K562 (cell line): ENCODE data around the gene B3GAT1. TPM values are rescaled to one million over a fixed set of nuclear protein-coding genes. Genes with fewer than 3 reads are reported as not detected.

ENCODE experiments used
- ATAC-seq: fragments of 200-7000 bp; cut with Tn5 transposase; 3 replicates; pipeline ENCODE4 v1.9.1; 2020; ENCODE audit warnings: moderate library complexity
- BruUV-seq: library from RNA; stranded (reverse); fragments of 400-500 nt; replicated peaks from 2 replicates; lab custom pipeline; 2021; lab: Mats Ljungman, UMichigan
- CTCF ChIA-PET: fragments of 300-600 bp; formaldehyde crosslinking; extraction: SDS; loops from one replicate; lab custom pipeline; 2021; ENCODE audit warnings: low intra/inter-chr PET ratio; lab: Yijun Ruan, JAX
- POLR2A ChIA-PET: fragments of 300-600, 350-650 bp; sonication (Branson Sonifier 250); formaldehyde crosslinking; extraction: SDS; loops from one replicate; lab custom pipeline; 2021; ENCODE audit warnings: antibody characterized with exemption, inconsistent platforms; lab: Yijun Ruan, JAX
- DNase-seq, 4 experiments: peaks; one replicate each; pipeline versions ENCODE4 v3.0.0 to v3.0.0-alpha.2; 2011 to 2018; ENCODE audit warnings: low spot score in 3 of 4, mixed read lengths in 3 of 4; ENCODE audit errors: extremely low read depth in 1 of 4
- FAIRE-seq: peaks from 2 replicates; lab custom pipeline; 2011; peaks lifted over from hg19 to GRCh38; lab: Jason Lieb, UNC
- H2AFZ ChIP-seq: 2 replicates; pipeline ENCODE4 v1.6.0; 2011; ENCODE audit warnings: low read depth, low read length, control low read depth, inconsistent platforms
- H3K27ac ChIP-seq: fragments of 200-600 bp; 3 replicates; pipeline ENCODE4 v1.8.0; 2011; ENCODE audit warnings: low read depth, mild to moderate bottlenecking, control low read depth, inconsistent platforms, low read length, moderate library complexity, mixed read lengths; ENCODE audit errors: extremely low read depth
- H3K27me3 ChIP-seq, 2 experiments: fragments of 300-600 bp in 1 of 2; 2 replicates in 1 of 2; 3 replicates in 1 of 2; pipeline versions ENCODE4 v1.6.0 to v1.8.0; 2011; ENCODE audit warnings: inconsistent platforms in 2 of 2, low read length in 2 of 2, mild to moderate bottlenecking in 1 of 2, mixed read lengths in 1 of 2, moderate library complexity in 1 of 2; ENCODE audit not compliant: control insufficient read depth in 2 of 2, insufficient read depth in 2 of 2
- H3K36me3 ChIP-seq: fragments of 300-600 bp; 3 replicates; pipeline ENCODE4 v1.8.0; 2011; ENCODE audit warnings: mild to moderate bottlenecking, low read length, inconsistent platforms; ENCODE audit not compliant: control insufficient read depth, insufficient read depth
- H3K4me1 ChIP-seq, 2 experiments: fragments of 200-600 bp in 1 of 2; replicated peaks in 1 of 2; 2 replicates in 1 of 2; 3 replicates in 1 of 2; pipeline versions ENCODE4 v1.5.1 to v1.8.0; 2011; ENCODE audit warnings: inconsistent platforms in 2 of 2, low read length in 2 of 2, mild to moderate bottlenecking in 1 of 2, mixed read lengths in 1 of 2, moderate library complexity in 1 of 2; ENCODE audit not compliant: control insufficient read depth in 2 of 2, insufficient read depth in 2 of 2
- H3K4me2 ChIP-seq: 2 replicates; pipeline ENCODE4 v1.6.1; 2011; ENCODE audit warnings: low read length, control low read depth, inconsistent platforms, mixed read lengths; ENCODE audit not compliant: insufficient read depth
- H3K4me3 ChIP-seq: fragments of 200-600 bp; sonication (generic), shearing (Covaris generic); 2 replicates; pipeline ENCODE4 v1.5.1; 2016; ENCODE audit warnings: control low read depth, inconsistent platforms
- H3K79me2 ChIP-seq: fragments of 200-600 bp; 3 replicates; pipeline ENCODE4 v1.8.0; 2011; ENCODE audit warnings: low read length, inconsistent platforms; ENCODE audit not compliant: control insufficient read depth, insufficient read depth
- H3K9ac ChIP-seq, 2 experiments: 2 replicates each; pipeline versions ENCODE4 v1.6.0 to v1.6.1; 2011; ENCODE audit warnings: low read depth in 2 of 2, low read length in 2 of 2, control low read depth in 1 of 2, inconsistent platforms in 1 of 2, mild to moderate bottlenecking in 1 of 2, mixed read lengths in 1 of 2; ENCODE audit not compliant: insufficient read depth in 1 of 2
- H3K9me1 ChIP-seq: one replicate; pipeline ENCODE4 v1.6.0; 2011; ENCODE audit warnings: inconsistent platforms, mild to moderate bottlenecking, low read length, moderate library complexity; ENCODE audit not compliant: control insufficient read depth, insufficient read depth
- H3K9me3 ChIP-seq: replicated peaks from 2 replicates; pipeline ENCODE4 v1.5.1; 2011; ENCODE audit warnings: low read depth, low read length, inconsistent platforms; ENCODE audit not compliant: control insufficient read depth, insufficient read depth
- H4K20me1 ChIP-seq: replicated peaks from 2 replicates; pipeline ENCODE4 v1.6.1; 2011; ENCODE audit warnings: low read length, inconsistent platforms, mixed read lengths; ENCODE audit not compliant: control insufficient read depth, insufficient read depth
- BRF2 ChIP-seq: IDR thresholded peaks from 3 replicates; pipeline ENCODE4 v1.6.1; 2011; ENCODE audit warnings: borderline replicate concordance, mild to moderate bottlenecking; ENCODE audit not compliant: insufficient read length, insufficient read depth
- CXXC5 ChIP-seq: fragments of 250-450 bp; sonication (Bioruptor Pico); IDR thresholded peaks from 2 replicates; pipeline ENCODE4 v1.8.0; 2022; ENCODE audit warnings: inconsistent platforms, mild to moderate bottlenecking, moderate library complexity
- E2F4 ChIP-seq: sonication (generic); formaldehyde crosslinking; IDR thresholded peaks from 2 replicates; pipeline ENCODE4 v1.8.0; 2022; ENCODE audit warnings: mild to moderate bottlenecking, low read depth, missing genetic modification reagents
- FOXK1 ChIP-seq: sonication (generic); formaldehyde crosslinking; IDR thresholded peaks from 2 replicates; pipeline ENCODE4 v1.8.0; 2022; ENCODE audit warnings: missing genetic modification reagents, mild to moderate bottlenecking, borderline replicate concordance
- GABPB1 ChIP-seq: sonication (generic); formaldehyde crosslinking; IDR thresholded peaks from 2 replicates; pipeline ENCODE4 v1.8.0; 2022; ENCODE audit warnings: mild to moderate bottlenecking, missing genetic modification reagents
- IRF1 ChIP-seq: sonication (generic); formaldehyde crosslinking; IDR thresholded peaks from 2 replicates; pipeline ENCODE4 v1.8.0; 2022; ENCODE audit warnings: missing genetic modification reagents, mild to moderate bottlenecking, borderline replicate concordance
- NONO ChIP-seq, 2 experiments: fragments of 200-400 bp in 1 of 2; fragments of 450-650 bp in 1 of 2; formaldehyde crosslinking in 1 of 2; IDR thresholded peaks; 2 replicates each; pipeline ENCODE4 v1.6.1; 2017; ENCODE audit warnings: low read depth in 2 of 2, mild to moderate bottlenecking in 2 of 2, moderate library complexity in 2 of 2, low read length in 1 of 2
- RBM15 ChIP-seq: fragments of 200-400 bp; formaldehyde crosslinking; IDR thresholded peaks from 2 replicates; pipeline ENCODE4 v1.6.1; 2018; ENCODE audit warnings: mild to moderate bottlenecking, low read length, moderate library complexity; ENCODE audit not compliant: insufficient read depth
- TFAP4 ChIP-seq: sonication (generic); formaldehyde crosslinking; IDR thresholded peaks from 2 replicates; pipeline ENCODE4 v1.8.0; 2022; ENCODE audit warnings: missing genetic modification reagents, mild to moderate bottlenecking, moderate library complexity, borderline replicate concordance
- ZNF133 ChIP-seq: fragments of 250-450 bp; sonication (Bioruptor Pico); IDR thresholded peaks from 2 replicates; pipeline ENCODE4 v1.4.0; 2020; ENCODE audit warnings: mild to moderate bottlenecking
- ZNF253 ChIP-seq: fragments of 250-450 bp; sonication (Bioruptor Pico); conservative IDR thresholded peaks from 2 replicates; pipeline ENCODE4 v1.6.1; 2021; ENCODE audit warnings: mild to moderate bottlenecking
- ZNF282 ChIP-seq: sonication (generic); formaldehyde crosslinking; IDR thresholded peaks from 2 replicates; pipeline ENCODE4 v1.8.1; 2023; ENCODE audit warnings: missing genetic modification reagents
- ZNF316 ChIP-seq: fragments of 450-650 bp; IDR thresholded peaks from 2 replicates; pipeline ENCODE4 v1.6.1; 2016
- WGBS: fragments of 100-300 bp; shearing (Covaris generic); methylation state at CpG from one replicate; pipeline ENCODE4 v1.1.6; 2016; ENCODE audit warnings: low coverage, mixed read lengths; ENCODE audit not compliant: insufficient coverage; ENCODE audit errors: missing lambda C conversion rate; 5-methylcytosine and 5-hydroxymethylcytosine counted together
- in situ Hi-C: fragments of 300-500 bp; cut with MboI; formaldehyde crosslinking; loops from 4 replicates; pipeline ENCODE4 v1.15.0; 2018; ENCODE audit warnings: inconsistent platforms, mixed read lengths
- intact Hi-C: fragments of 100-400 bp; cut with micrococcal nuclease; formaldehyde crosslinking; loops from 2 replicates; pipeline ENCODE4 v1.14.2; 2022
- polyA plus RNA-seq, 8 experiments: library from polyadenylated mRNA; depleted of rRNA in 4 of 8; stranded (reverse) in 5 of 8; unstranded in 3 of 8; fragments of >200 nt; fragmentation: Nextera tagmentation in 2 of 8; fragmentation: Illumina TruSeq in 1 of 8; extraction: Ambion mirVana in 2 of 8; extraction: Trizol in 1 of 8; gene quantifications; 2 replicates each; pipeline versions ENCODE4 v1.2.1 to v1.2.3, GENCODE V29; 2011 to 2014; ENCODE audit warnings: inconsistent platforms in 1 of 8, missing spikeins in 1 of 8
- total RNA-seq, 7 experiments: library from RNA; depleted of rRNA in 6 of 7; stranded (reverse); fragments of >200 nt in 6 of 7; fragmentation: Illumina TruSeq in 2 of 7; extraction: Trizol in 2 of 7; gene quantifications; 2 replicates each; pipeline versions ENCODE4 v1.2.1 to v1.2.3, GENCODE V29; 2011 to 2021; ENCODE audit warnings: low replicate concordance in 1 of 7

Gene B3GAT1
- total and polyA plus RNA-seq, 9 of the 15 experiments (the other 6 are each of a cell fraction or from before 2014, with no cell fraction given) = 0.01 to 0.53 (median 0.14) TPM; not detected in 1

- no peak for TF ChIP-seq IRF1 (CRISPR knock-in tag)
- TF ChIP-seq NONO (IDR thresholded peaks at IDR 0.05; ENCODE audit: low read depth in 2 of 2, low read length in 1 of 2) = no peak
Observed at GRCh38 chr11:134416726-134417125, 4.7 kb upstream of the B3GAT1 start (continued).

- CTCF ChIA-PET = no interaction called here
- BruUV-seq = no TSS peak
- peaks cover 19% of the 10 kb centered on the region for H4K20me1 ChIP-seq
- no peaks in the 10 kb centered on the region for H3K9me3 ChIP-seq
- no peak overlapping the region for H3K4me3 ChIP-seq
- H3K36me3 ChIP-seq = no peaks in the 10 kb centered on the region
- H2AFZ ChIP-seq = no peak overlapping the region
- peaks cover 3% of the 10 kb centered on the region for H3K9me1 ChIP-seq
- DNase-seq = no peak
- peaks cover 0 to 9% of the 10 kb centered on the region in 2 experiments; a peak in 1 of 5 replicates for H3K4me1 ChIP-seq
- FAIRE-seq = no peak
- in situ Hi-C loops = no loop called here
- intact Hi-C loops = no loop called here
- under 1% methylated on average over 17 of the region's 17 CpGs for WGBS
- no peak overlapping the region for H3K27ac ChIP-seq
- no peak overlapping the region for H3K4me2 ChIP-seq
- H3K27me3 ChIP-seq = peaks cover 15 to 64% of the 10 kb centered on the region in 2 experiments
- POLR2A ChIA-PET = no interaction called here
- H3K79me2 ChIP-seq = no peaks in the 10 kb centered on the region
- no peak overlapping the region; a peak in 1 of 4 replicates for H3K9ac ChIP-seq
- no peak for ATAC-seq
- TF ChIP-seq TFAP4 (CRISPR knock-in tag) = no peak
- TF ChIP-seq ZNF316 = no peak
- no peak for TF ChIP-seq BRF2
- no peak for TF ChIP-seq FOXK1
- no peak for TF ChIP-seq E2F4
- no peak for TF ChIP-seq ZNF282 (CRISPR knock-in tag)
- TF ChIP-seq CXXC5 (CRISPR knock-in tag) = no peak
- no peak for TF ChIP-seq ZNF253 (CRISPR knock-in tag)
- TF ChIP-seq ZNF133 (CRISPR knock-in tag) = no peak
- no peak for TF ChIP-seq GABPB1 (CRISPR knock-in tag)
- TF ChIP-seq RBM15 = no peak
Observed at GRCh38 chr11:134414766-134415765, 3.0 kb upstream of the B3GAT1 start.
